ENCODE measurements around the gene CLDN7.
A peak's percentile ranks its signal among the peaks of the same experiment; 100 is the strongest.

The CLDN7 gene

DNA sequence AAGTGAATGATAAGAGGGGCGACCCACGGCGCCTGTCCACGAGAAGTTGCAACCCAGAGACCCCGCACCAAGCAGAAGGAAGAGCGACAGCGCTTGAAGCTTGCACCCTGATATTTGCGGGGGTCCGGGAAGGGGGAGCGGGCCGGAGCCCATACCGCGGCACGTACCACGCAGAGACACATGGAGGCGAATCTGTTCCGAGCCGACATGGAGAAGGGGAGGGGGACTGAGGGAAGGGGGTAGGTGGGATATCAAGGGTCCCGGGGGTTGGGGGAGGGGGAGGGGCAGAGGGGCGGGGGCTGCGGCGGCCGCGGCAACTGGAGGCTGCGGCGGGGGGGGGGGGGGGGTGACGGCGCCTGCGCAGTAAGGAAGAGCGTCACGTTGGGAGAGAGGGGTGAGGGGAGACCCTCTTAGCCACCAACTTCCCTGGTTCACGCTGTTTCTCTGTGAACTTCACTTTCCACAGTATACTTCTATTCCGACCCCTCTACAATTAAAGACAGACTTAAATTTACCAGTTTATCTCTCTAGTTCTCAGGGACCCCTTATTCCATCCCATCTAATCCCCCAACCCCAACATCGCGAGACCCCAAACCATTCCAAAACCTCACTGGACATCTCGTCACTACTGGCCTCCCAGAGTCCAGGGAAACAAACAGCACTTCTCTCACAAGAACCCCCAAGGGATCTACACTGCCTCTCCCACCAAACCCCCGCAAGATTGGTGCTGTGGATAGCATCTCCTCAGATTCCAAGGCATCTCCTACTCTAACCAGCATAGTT, 50.6 kb downstream of the CLDN7 start:
- H3K4me3 ChIP-seq (ENCODE audit: low read length) = peak overlapping the region; percentile 61
- no peaks in the 10 kb centered on the region for H3K27me3 ChIP-seq (ENCODE audit: control insufficient read depth, insufficient read depth, low read length)
- H3K27ac ChIP-seq (ENCODE audit: low read length) = no peak overlapping the region
- H3K4me1 ChIP-seq (ENCODE audit: control insufficient read depth, low read depth, low read length) = peaks cover 52% of the 10 kb centered on the region
- H3K36me3 ChIP-seq (ENCODE audit: control insufficient read depth, low read depth, low read length) = no peaks in the 10 kb centered on the region
- no peaks in the 10 kb centered on the region for H3K9me3 ChIP-seq (ENCODE audit: control insufficient read depth, low read depth, low read length)
- H3K9ac ChIP-seq (ENCODE audit: low read length) = peak overlapping the region; percentile 55
